GM12892 (cell line): ENCODE measurements around the gene COL26A1.

ENCODE experiments used
- POLR2A ChIP-seq: IDR thresholded peaks from 2 replicates; pipeline ENCODE4 v1.6.1; 2011; ENCODE audit warnings: low read depth, low read length, control low read depth
- POLR2AphosphoS5 ChIP-seq: IDR thresholded peaks from 2 replicates; pipeline ENCODE4 v1.6.1; 2011; ENCODE audit warnings: low read depth, low read length, control low read depth
- TAF1 ChIP-seq: IDR thresholded peaks from 2 replicates; pipeline ENCODE4 v1.6.1; 2011; ENCODE audit warnings: low read depth, mild to moderate bottlenecking, control low read depth, low read length, borderline replicate concordance

DNA sequence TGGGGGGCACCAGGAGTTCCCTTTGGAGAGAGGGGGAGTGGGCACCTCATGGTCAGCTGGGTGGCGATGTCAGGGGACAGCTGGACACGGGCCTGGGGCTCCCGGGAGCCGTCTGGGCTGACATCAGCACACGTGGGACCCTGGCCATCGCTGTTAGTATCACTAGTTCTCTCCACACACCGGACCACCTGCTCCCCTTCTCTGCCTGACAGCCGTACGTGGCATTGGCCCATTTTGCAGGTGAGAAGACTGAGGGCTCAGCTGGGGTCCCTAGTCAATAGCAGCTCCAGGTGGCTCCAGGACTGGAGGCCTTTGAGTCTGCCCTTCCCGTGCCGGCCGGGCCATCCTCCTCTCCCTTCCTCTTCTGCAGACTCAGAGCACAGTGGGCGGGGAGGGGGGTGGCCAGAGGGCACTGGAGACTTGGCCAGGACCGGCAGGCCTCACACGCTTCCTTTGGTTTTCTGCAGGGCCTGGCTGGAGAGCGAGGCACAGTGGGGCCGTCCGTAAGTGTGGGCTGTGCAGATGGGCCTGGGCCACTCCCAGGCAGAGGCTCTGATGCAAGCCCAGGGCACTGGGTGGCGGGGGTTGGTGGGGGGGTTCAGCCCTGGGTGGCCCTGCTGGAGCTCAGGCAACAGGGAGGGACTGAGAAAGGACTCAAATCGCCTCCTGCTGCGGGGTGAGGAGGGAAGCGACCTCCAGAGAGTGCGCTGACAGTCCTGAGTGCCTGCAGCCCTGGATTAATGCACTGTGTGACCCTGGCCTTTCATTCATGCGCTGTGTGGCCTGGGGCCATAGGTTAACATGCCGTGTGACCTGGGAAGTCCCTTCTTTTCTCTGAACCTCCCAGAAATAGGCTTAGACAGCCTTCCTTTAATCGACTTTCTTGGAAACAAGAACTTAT is 188.2 kb downstream of the COL26A1 start:
- TF ChIP-seq TAF1 (no peak), POLR2A (no peak), POLR2AphosphoS5 (no peak)
